ENCODE results near the gene CCL16. TPM values are rescaled to one million over a fixed set of nuclear protein-coding genes. Genes with fewer than 3 reads are reported as not detected.
"Not testable (repeated sequence)": the region's sequence is repeated elsewhere in the genome, so short reads cannot be mapped to it uniquely, and the experiment has no call there.

The CCL16 gene
- total RNA-seq (not detected), total RNA-seq (0 reads per million in 2 donors)

DNA sequence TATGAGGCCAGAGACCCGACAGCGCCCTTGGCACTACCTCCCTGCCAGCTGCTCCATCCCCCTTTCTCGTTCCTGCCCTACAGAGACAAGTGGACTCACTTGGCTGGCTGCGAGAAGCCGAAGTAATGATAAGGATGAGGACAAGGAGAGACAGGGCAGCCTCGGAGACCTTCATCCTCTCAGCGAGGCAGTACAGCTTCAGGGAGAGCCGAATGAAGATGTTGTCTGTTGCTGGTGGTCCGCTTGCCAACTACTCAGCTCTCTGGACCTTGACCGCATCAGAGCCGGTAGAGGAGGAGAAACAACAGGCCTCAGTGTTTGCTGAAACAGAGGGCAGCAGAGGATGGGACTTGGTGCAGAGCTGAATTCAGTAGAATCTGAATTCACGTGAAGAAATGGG lies at the start of gene CCL16:
Gene CCL16 (minus strand): TSS at position 252 of the 400 bp plus-strand sequence. CDS start 77 bp downstream, at position 175.
- Mint-ChIP-seq H3K27ac (no peak within 1 kb of the TSS), H3K4me1 (peaks cover 5% of the 10 kb centered on the region)
- no peak for ATAC-seq

DNA sequence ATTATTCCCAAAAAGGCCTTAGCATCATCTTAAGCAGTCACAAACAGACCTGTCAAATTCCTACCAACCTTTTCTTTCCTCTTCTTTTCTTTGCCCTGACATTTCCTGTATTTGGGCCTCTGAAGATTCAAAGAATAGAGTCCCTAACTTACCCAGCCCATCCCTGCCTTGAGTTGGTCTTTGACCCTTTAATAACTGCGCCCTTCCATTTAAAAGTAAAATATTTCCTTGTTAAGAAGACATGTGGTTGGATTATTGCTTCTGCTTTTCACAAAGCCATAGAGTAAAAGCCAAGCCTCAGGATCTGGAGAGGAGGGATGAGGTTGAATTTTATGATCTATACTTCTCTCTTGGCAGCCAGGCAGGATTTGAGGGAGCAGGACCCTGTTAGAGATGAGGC lies 49.7 kb upstream of the CCL16 start:
- ATAC-seq (no peak), DNase-seq (no peak)
- Mint-ChIP-seq H3K4me3 (no peak overlapping the region), H3K27me3 (peaks cover 66% of the 10 kb centered on the region), H3K36me3 (ENCODE audit: low read depth) (no peaks in the 10 kb centered on the region), H3K27ac (no peak overlapping the region), H3K4me1 (peaks cover 7% of the 10 kb centered on the region)
- no peaks in the 10 kb centered on the region for H3K9me3 ChIP-seq (ENCODE audit: control insufficient read depth, low read length, poor library complexity, severe bottlenecking)

More for the DNA sequence above, at the start of gene CCL16:
- H3K9me3 ChIP-seq (ENCODE audit: control insufficient read depth, low read length, poor library complexity, severe bottlenecking), result no peaks in the 10 kb centered on the region
- H3K27me3 Mint-ChIP-seq, result peaks cover 56% of the 10 kb centered on the region
- DNase-seq, result no peak
- H3K4me3 Mint-ChIP-seq, result no peak within 1 kb of the TSS
- peaks cover 4% of the 10 kb centered on the region for H3K36me3 Mint-ChIP-seq (ENCODE audit: low read depth)

DNA sequence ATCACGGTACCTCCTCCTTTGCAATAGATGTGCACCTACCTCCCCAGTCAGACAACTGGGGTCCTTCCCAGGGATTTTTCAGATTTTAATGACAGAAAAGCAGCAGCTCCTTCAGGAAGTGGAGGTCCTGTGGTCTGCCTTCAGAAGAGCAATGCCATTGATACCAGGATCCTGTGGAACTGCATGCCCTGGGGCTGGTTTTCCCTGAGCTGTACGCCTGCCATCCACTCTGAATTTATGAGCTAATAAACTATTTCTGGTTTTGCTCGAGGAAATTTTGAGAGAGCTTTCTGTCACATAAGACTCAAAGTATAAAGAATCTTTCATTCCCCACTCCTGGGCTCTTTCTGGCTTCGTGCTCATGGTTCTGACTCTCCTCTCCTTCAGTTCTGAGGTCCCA lies 46.5 kb upstream of the CCL16 start:
- no peaks in the 10 kb centered on the region for H3K9me3 ChIP-seq (ENCODE audit: control insufficient read depth, low read length, poor library complexity, severe bottlenecking)
- Mint-ChIP-seq H3K27ac (no peak overlapping the region), H3K27me3 (peaks cover 59% of the 10 kb centered on the region), H3K36me3 (ENCODE audit: low read depth) (peaks cover 2% of the 10 kb centered on the region), H3K4me3 (no peak overlapping the region), H3K4me1 (peaks cover 4% of the 10 kb centered on the region)
- ATAC-seq (no peak), DNase-seq (no peak)

DNA sequence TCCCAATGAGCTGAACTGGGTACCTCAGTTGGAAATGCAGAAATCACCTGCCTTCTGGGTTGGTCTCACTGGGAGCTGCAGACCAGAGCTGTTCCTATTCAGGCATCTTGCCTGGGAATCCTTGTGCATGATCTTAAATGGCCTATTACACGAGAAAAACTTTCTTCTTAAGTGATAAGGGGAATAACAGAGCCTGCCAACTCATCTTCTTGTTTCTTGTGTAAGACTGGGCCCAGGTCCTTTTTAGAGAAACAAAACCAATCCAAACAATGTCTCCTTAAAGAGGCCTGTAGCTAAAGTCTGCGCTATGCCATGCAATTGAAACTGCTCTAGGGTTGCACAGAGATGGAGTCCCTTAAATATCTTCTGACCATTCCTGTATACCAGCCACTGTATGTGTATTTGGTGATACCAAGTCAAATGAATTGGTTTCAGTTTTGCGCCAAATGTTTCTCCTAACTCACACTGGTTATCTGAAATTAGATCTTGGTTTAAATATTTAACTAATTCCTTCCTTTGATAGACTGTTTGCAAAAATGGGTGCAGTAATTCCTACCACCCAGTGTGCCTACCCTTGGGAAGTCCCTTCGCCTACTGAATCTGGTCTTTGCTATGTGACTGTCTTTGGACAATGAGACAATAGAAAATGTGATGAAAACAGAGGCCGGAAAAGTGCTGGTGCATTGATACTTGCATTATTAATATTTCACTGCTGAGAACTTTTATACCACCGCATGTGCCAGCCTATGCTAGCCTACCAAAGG lies 43.0 kb upstream of the CCL16 start:
- no peak overlapping the region for H3K27ac Mint-ChIP-seq
- no peak overlapping the region for H3K4me3 Mint-ChIP-seq
- H3K27me3 Mint-ChIP-seq, result peaks cover 55% of the 10 kb centered on the region
- peaks cover 7% of the 10 kb centered on the region for H3K36me3 Mint-ChIP-seq (ENCODE audit: low read depth)
- ATAC-seq (no peak), DNase-seq (no peak)
- H3K4me1 Mint-ChIP-seq, result no peaks in the 10 kb centered on the region
- H3K9me3 ChIP-seq (ENCODE audit: control insufficient read depth, low read length, poor library complexity, severe bottlenecking), result no peaks in the 10 kb centered on the region

GRCh38 chr17:36019423-36019822 lies 38.1 kb upstream of the CCL16 start:
- Mint-ChIP-seq H3K4me3 (no peak overlapping the region), H3K36me3 (ENCODE audit: low read depth) (peaks cover 7% of the 10 kb centered on the region), H3K4me1 (no peaks in the 10 kb centered on the region), H3K27me3 (peaks cover 63% of the 10 kb centered on the region), H3K27ac (no peak overlapping the region)
- no peaks in the 10 kb centered on the region for H3K9me3 ChIP-seq (ENCODE audit: control insufficient read depth, low read length, poor library complexity, severe bottlenecking)
- no peak for DNase-seq
- ATAC-seq, result no peak

- ATAC-seq (no peak), DNase-seq (no peak)
- Mint-ChIP-seq H3K27ac (no peak within 1 kb of the TSS), H3K36me3 (ENCODE audit: low read depth) (peaks cover 5% of the 10 kb centered on the region), H3K4me3 (no peak within 1 kb of the TSS), H3K27me3 (peaks cover 68% of the 10 kb centered on the region), H3K4me1 (no peaks in the 10 kb centered on the region)
- H3K9me3 ChIP-seq (ENCODE audit: control insufficient read depth, low read length, poor library complexity, severe bottlenecking), result no peaks in the 10 kb centered on the region
Observed at GRCh38 chr17:36017799-36018198, 36.5 kb upstream of the CCL16 start, which contains the start of gene CCL23. CCL23 (minus strand) TSS chr17:36017972; CDS start chr17:36017897, 75 bp downstream.

DNA sequence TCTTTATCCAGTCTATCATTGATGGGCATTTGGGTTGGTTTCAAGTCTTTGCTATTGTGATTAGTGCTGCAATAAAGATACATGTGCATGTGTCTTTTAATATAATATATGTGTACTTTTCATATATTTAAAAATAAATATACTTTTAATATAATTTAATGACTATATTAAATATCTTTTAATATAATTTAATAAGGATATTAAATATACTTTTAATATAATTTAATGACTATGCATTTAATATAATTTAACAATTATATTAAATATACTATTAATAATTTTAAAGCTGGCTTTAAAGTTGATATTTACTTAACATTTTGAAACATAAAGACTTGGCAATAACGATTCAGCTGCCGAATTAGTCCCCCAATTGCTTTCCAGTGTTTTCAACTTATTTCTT lies 35.3 kb upstream of the CCL16 start:
- H3K36me3 Mint-ChIP-seq (ENCODE audit: low read depth), result peaks cover 3% of the 10 kb centered on the region
- no peak for DNase-seq
- H3K4me3 Mint-ChIP-seq, result no peak overlapping the region
- H3K9me3 ChIP-seq (ENCODE audit: control insufficient read depth, low read length, poor library complexity, severe bottlenecking), result no peaks in the 10 kb centered on the region
- ATAC-seq, result no peak
- no peak overlapping the region for H3K27ac Mint-ChIP-seq
- no peaks in the 10 kb centered on the region for H3K4me1 Mint-ChIP-seq
- peaks cover 68% of the 10 kb centered on the region for H3K27me3 Mint-ChIP-seq

DNA sequence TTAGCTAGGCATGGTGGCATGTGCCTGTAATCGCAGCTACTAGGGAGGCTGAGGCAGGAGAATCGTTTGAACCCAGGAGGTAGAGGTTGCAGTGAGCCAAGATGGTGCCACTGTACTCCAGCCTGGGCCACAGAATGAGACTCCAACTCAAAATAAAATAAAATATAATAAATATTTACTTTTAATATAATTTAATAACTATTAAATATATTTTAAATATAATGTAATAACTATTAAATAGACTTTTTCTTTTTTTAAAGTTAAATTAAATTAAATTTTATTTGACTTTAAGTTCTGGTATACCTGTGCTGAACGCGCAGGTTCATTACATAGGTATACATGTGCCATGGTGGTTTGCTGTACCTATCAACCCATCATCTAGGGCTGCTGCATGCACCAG lies 34.6 kb upstream of the CCL16 start:
- H3K4me1 Mint-ChIP-seq; ATAC-seq; H3K9me3 ChIP-seq (ENCODE audit: control insufficient read depth, low read length, poor library complexity, severe bottlenecking); H3K36me3 Mint-ChIP-seq (ENCODE audit: low read depth); DNase-seq; H3K4me3 Mint-ChIP-seq; H3K27ac Mint-ChIP-seq: not testable (repeated sequence)
- peaks cover 64% of the 10 kb centered on the region for H3K27me3 Mint-ChIP-seq

DNA sequence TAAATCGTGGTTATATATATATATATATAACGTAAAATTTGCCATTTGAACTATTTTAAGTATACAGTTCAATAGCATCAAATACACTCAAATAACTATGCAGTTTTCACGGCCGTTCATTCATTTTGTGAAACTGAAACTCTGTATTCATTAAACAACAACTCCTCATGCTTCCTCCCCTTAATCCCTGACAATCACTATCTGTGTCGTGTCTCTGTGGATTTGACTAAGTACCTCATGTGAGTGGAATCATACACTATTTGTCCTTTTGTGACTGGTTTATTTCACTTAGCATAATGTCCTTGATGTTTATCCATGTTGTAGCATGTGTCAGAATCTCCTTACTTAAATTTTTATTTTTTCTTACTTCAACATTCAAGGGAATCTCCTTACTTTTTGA lies 33.6 kb upstream of the CCL16 start:
- ATAC-seq, result no peak
- Mint-ChIP-seq H3K4me3 (no peak overlapping the region), H3K4me1 (no peaks in the 10 kb centered on the region), H3K27ac (no peak overlapping the region), H3K27me3 (peaks cover 54% of the 10 kb centered on the region), H3K36me3 (ENCODE audit: low read depth) (no peaks in the 10 kb centered on the region)
- no peaks in the 10 kb centered on the region for H3K9me3 ChIP-seq (ENCODE audit: control insufficient read depth, low read length, poor library complexity, severe bottlenecking)
- no peak for DNase-seq

DNA sequence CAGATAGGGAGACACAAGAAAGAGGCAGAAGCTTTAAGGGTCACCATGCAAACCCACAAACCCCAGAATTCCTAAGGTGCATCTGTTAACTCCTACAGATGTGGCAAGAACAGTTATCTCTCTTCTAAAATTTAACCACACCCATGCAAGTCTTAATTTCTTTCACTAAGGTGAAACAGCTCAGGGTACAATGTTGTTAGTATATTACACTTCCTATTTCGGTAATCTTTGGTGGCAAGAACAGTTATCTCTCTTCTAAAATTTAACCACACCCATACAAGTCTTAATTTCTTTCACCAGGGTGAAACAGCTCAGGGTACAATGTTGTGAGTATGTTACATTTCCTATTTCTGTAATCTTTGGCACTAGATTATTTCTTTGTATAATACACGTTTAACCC lies 29.9 kb upstream of the CCL16 start:
- Mint-ChIP-seq H3K4me3 (no peak overlapping the region), H3K27ac (no peak overlapping the region), H3K4me1 (no peaks in the 10 kb centered on the region), H3K27me3 (peaks cover 35% of the 10 kb centered on the region), H3K36me3 (ENCODE audit: low read depth) (no peaks in the 10 kb centered on the region)
- DNase-seq, result no peak
- no peak for ATAC-seq
- H3K9me3 ChIP-seq (ENCODE audit: control insufficient read depth, low read length, poor library complexity, severe bottlenecking), result no peaks in the 10 kb centered on the region

GRCh38 chr17:36008998-36009665 lies 27.8 kb upstream of the CCL16 start:
- no peak for ATAC-seq
- Mint-ChIP-seq H3K27ac (no peak overlapping the region), H3K4me1 (peaks cover 4% of the 10 kb centered on the region), H3K36me3 (ENCODE audit: low read depth) (no peaks in the 10 kb centered on the region), H3K27me3 (peaks cover 39% of the 10 kb centered on the region), H3K4me3 (no peak overlapping the region)
- no peak for DNase-seq
- H3K9me3 ChIP-seq (ENCODE audit: control insufficient read depth, low read length, poor library complexity, severe bottlenecking), result no peaks in the 10 kb centered on the region

- Mint-ChIP-seq H3K4me1 (peaks cover 4% of the 10 kb centered on the region), H3K27ac (no peak overlapping the region), H3K4me3 (no peak overlapping the region), H3K36me3 (ENCODE audit: low read depth) (no peaks in the 10 kb centered on the region), H3K27me3 (peaks cover 40% of the 10 kb centered on the region)
- H3K9me3 ChIP-seq (ENCODE audit: control insufficient read depth, low read length, poor library complexity, severe bottlenecking), result no peaks in the 10 kb centered on the region
- no peak for DNase-seq
- ATAC-seq, result no peak
Observed at GRCh38 chr17:36004594-36005108, 23.4 kb upstream of the CCL16 start.

DNA sequence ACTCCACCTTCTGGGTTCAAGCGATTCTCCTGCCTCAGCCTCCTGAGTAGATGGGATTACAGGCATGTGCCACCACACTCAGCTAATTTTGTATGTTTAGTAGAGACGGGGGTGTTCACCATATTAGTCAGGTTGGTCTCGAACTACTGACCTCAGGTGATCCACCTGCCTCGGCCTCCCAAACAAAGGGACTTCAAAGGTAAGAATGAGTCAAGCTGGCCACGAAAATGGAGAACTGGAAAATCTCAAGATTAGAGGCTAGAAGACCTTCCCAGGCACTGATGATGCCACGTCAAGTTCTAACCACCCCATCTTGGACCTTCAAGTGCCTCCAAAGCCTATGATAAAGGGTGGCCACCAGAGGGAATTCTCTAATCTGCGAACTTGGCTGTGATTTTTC lies 21.3 kb upstream of the CCL16 start:
- Mint-ChIP-seq H3K4me3 (no peak overlapping the region), H3K27ac (no peak overlapping the region), H3K4me1 (peaks cover 4% of the 10 kb centered on the region), H3K36me3 (ENCODE audit: low read depth) (no peaks in the 10 kb centered on the region), H3K27me3 (peaks cover 52% of the 10 kb centered on the region)
- H3K9me3 ChIP-seq (ENCODE audit: control insufficient read depth, low read length, poor library complexity, severe bottlenecking), result no peaks in the 10 kb centered on the region
- no peak for DNase-seq
- no peak for ATAC-seq

All from T-helper 17 cell (primary cell).